Omental fat pad (tissue), 4 donors: Measurements from ENCODE around the gene HSP90B1. TPM values are rescaled to one million over a fixed set of nuclear protein-coding genes. Genes with fewer than 3 reads are reported as not detected.

Source experiments
- ATAC-seq: fragments of 150-250 bp; one replicate; pipeline ENCODE4 v1.9.1; 2016; ENCODE audit warnings: mild to moderate bottlenecking, moderate library complexity; ENCODE audit not compliant: low FRiP score
- DNase-seq: peaks from one replicate; pipeline ENCODE4 v3.0.0-alpha.2; 2019; ENCODE audit warnings: low spot score
- CTCF ChIP-seq, 3 donors: fragments of 450-650 bp; IDR thresholded peaks; one replicate each; pipeline ENCODE4 v1.5.1; 2016 to 2017; ENCODE audit warnings: antibody characterized with exemption in 3 of 3, mild to moderate bottlenecking in 3 of 3, moderate library complexity in 2 of 3
- total RNA-seq, 4 donors: library from RNA; depleted of rRNA; stranded (reverse); fragments of >200 nt; gene quantifications; one replicate each; pipeline ENCODE4 v1.1.0, GENCODE V29; 2016

Gene HSP90B1
- total RNA-seq, 4 donors from 2014 or later: 289 to 590 (median 554) TPM

DNA sequence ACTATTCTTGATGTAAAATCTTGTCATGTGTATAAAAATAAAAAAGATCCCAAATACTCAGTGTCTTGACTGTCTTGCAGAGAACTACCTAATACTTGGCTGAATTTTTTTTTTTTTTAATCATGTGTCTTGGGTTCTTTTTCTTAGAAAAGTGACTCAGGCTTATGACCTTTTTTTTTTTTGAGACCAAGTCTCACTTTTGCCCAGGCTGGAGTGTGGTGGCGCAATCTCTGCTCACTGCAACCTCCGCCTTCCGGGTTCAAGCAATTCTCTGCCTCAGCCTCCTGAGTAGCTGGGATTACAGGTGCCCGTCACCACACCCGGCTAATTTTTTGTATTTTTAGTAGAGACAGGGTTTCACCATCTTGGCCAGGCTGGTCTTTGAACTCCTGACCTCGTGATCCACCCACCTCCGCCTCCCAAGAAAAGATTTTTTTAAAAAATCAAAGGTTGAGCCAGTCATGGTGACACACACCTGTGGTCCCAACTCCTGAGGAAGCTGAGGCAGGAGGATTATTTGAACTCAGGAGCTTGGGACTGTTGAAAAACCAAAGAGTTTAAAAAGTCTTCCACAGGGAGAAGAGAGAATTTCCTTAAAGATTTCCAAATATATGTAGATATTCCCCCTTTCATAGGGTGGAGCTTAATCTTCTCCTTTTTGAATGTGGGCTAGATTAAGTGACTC is 17.8 kb downstream of the HSP90B1 start:
- TF ChIP-seq CTCF (IDR thresholded peaks at IDR 0.05): no peak
- DNase-seq: no peak
- ATAC-seq: no peak

DNA sequence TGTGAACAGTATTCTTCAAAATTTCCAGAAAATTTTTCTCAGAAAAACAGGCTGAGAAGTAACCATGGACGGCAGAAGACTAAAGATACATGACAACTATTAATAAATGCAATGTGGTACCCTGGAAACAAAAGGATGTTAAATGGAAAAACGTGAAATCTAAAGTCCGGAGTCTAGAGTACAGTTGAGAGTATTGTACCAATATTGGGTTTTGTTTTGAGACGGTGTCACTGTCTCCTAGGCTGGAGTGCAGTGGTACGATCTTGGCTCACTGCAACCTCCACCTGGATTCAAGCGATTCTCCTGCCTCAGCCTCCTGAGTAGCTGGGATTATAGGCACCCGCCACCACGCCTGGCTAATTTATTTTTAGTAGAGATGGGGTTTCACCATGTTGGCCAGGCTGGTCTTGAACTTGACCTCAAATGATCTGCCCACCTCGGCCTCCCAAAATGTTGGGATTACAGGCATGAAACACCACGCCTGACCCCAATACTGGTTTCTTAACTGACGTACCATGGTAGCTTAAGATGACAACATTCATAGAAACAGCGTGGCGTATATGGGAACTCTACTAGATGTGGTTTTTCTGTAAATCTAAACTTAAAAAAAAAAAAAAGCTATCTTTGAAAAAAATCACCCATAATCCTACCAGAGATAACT is 18.7 kb downstream of the HSP90B1 start:
- DNase-seq (no peak), ATAC-seq (no peak)

GRCh38 chr12:103952497-103952896 is 22.3 kb downstream of the HSP90B1 start:
- TF ChIP-seq CTCF (IDR thresholded peaks at IDR 0.05): no peak
- no peak for ATAC-seq

More for the DNA sequence above, 18.7 kb downstream of the HSP90B1 start:
- no peak for TF ChIP-seq CTCF (IDR thresholded peaks at IDR 0.05)

GRCh38 chr12:103955811-103956508 is 25.8 kb downstream of the HSP90B1 start:
- TF ChIP-seq CTCF (IDR thresholded peaks at IDR 0.05): no peak
- no peak for DNase-seq
- ATAC-seq: peak; percentile 1

More at GRCh38 chr12:103952497-103952896, 22.3 kb downstream of the HSP90B1 start:
- no peak for DNase-seq

DNA sequence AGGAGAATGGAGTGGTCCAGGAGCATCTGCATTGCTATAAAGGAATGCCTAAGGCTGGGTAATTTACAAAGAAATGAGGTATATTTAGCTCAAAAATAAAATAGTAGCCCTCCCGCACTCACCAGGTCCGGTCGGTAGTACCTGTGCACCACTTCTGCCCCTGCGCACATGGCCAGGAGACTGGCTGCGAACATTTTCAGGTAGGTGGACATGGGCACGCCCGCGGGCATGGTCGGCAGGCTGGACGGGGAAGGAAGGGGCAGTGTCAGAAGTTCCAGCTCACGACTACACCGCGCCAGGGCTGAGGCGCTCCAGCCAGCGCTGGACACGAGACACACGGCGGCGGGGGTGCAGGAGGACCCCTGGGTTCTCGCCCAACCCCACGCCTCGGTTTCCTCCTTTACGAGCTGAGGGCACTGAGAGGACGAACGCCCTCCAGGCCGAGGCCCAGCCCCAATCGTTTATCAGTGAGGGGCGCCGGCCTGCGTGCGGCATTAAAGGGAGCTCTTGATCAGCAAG is 26.4 kb downstream of the HSP90B1 start:
- peak; percentile 27 for DNase-seq
- no peak for TF ChIP-seq CTCF (IDR thresholded peaks at IDR 0.05)
- ATAC-seq: peak; percentile 78

- no peak for DNase-seq
- ATAC-seq: no peak
- TF ChIP-seq CTCF (IDR thresholded peaks at IDR 0.05): no peak
Measured at GRCh38 chr12:103957865-103958388, 27.7 kb downstream of the HSP90B1 start.
